Measurements from ENCODE around the gene NRP2. TPM values are rescaled to one million over a fixed set of nuclear protein-coding genes. Genes with fewer than 3 reads are reported as not detected.
A peak's percentile ranks its signal among the peaks of the same experiment; 100 is the strongest.

Gene NRP2
- total RNA-seq, 6 donors from 2014 or later: 61.4 to 99.4 (median 71.8) TPM

GRCh38 chr2:205705511-205706349 is 23.4 kb downstream of the NRP2 start:
- DNase-seq: no peak
- no peak for ATAC-seq (ENCODE audit: low FRiP score in 2 of 2)
- Histone ChIP-seq H3K27me3 (no peaks in the 10 kb centered on the region), H3K4me1 (peaks cover 29 to 65% (median 51%) of the 10 kb centered on the region in 4 donors), H3K36me3 (peaks cover 0 to 2% (median 0%) of the 10 kb centered on the region in 4 donors), H3K9me3 (no peaks in the 10 kb centered on the region), H3K27ac (peak overlapping the region; percentile 23 to 74 (median 52)), H3K4me3 (no peak overlapping the region)
- TF ChIP-seq POLR2AphosphoS5 (IDR thresholded peaks at IDR 0.05): no peak
- TF ChIP-seq EP300 (IDR thresholded peaks at IDR 0.05): no peak
- no peak for TF ChIP-seq POLR2A (IDR thresholded peaks at IDR 0.05)
- no peak for TF ChIP-seq CTCF (IDR thresholded peaks at IDR 0.05)
- WGBS, 2 donors: 78 to 82% methylated on average over 16 of the region's 16 CpGs

- H3K4me1 ChIP-seq: peaks cover 29 to 66% (median 46%) of the 10 kb centered on the region in 4 donors
- DNase-seq: peak in 1 of 2 donors; percentile 68
- WGBS, 2 donors: 41 to 48% methylated on average over 7 to 10 of the region's 10 CpGs
Measured at GRCh38 chr2:205706769-205707381, 24.6 kb downstream of the NRP2 start.

GRCh38 chr2:205708231-205708631 is 25.9 kb downstream of the NRP2 start:
- DNase-seq (peak in 1 of 2 donors; percentile 34), ATAC-seq (ENCODE audit: low FRiP score in 2 of 2) (no peak)
- Histone ChIP-seq H3K36me3 (no peaks in the 10 kb centered on the region), H3K27me3 (no peaks in the 10 kb centered on the region), H3K9me3 (no peaks in the 10 kb centered on the region), H3K4me3 (no peak overlapping the region), H3K4me1 (peaks cover 23 to 63% (median 39%) of the 10 kb centered on the region in 4 donors), H3K27ac (peak overlapping the region; percentile 41 to 74 (median 67))
- TF ChIP-seq EP300 (IDR thresholded peaks at IDR 0.05) (no peak), CTCF (IDR thresholded peaks at IDR 0.05) (no peak), POLR2A (IDR thresholded peaks at IDR 0.05) (no peak), POLR2AphosphoS5 (IDR thresholded peaks at IDR 0.05) (no peak)
- WGBS, 2 donors: 49 to 71% methylated on average over 6 to 11 of the region's 11 CpGs

More at GRCh38 chr2:205706769-205707381, 24.6 kb downstream of the NRP2 start:
- peak overlapping the region; percentile 41 to 74 (median 67) for H3K27ac ChIP-seq
- ATAC-seq (ENCODE audit: low FRiP score in 2 of 2): peak; percentile 83 to 89
- no peaks in the 10 kb centered on the region for H3K9me3 ChIP-seq
- H3K36me3 ChIP-seq: no peaks in the 10 kb centered on the region
- no peak overlapping the region for H3K4me3 ChIP-seq
- H3K27me3 ChIP-seq: no peaks in the 10 kb centered on the region
- TF ChIP-seq POLR2AphosphoS5 (IDR thresholded peaks at IDR 0.05) (peak; percentile 26 to 44), POLR2A (IDR thresholded peaks at IDR 0.05) (no peak)

GRCh38 chr2:205709319-205709718 is 27.0 kb downstream of the NRP2 start:
- Histone ChIP-seq H3K9me3 (no peaks in the 10 kb centered on the region), H3K4me3 (no peak overlapping the region), H3K4me1 (peaks cover 27 to 58% (median 40%) of the 10 kb centered on the region in 4 donors), H3K27me3 (no peaks in the 10 kb centered on the region), H3K27ac (no peak overlapping the region), H3K36me3 (no peaks in the 10 kb centered on the region)
- DNase-seq: no peak
- TF ChIP-seq EP300 (IDR thresholded peaks at IDR 0.05) (no peak), POLR2AphosphoS5 (IDR thresholded peaks at IDR 0.05) (no peak), POLR2A (IDR thresholded peaks at IDR 0.05) (no peak), CTCF (IDR thresholded peaks at IDR 0.05) (no peak)
- no peak for ATAC-seq (ENCODE audit: low FRiP score in 2 of 2)
- WGBS, 2 donors: 67 to 84% methylated on average over 4 of the region's 4 CpGs

- Histone ChIP-seq H3K36me3 (no peaks in the 10 kb centered on the region), H3K27ac (no peak overlapping the region), H3K9me3 (no peaks in the 10 kb centered on the region), H3K27me3 (no peaks in the 10 kb centered on the region), H3K4me3 (no peak overlapping the region), H3K4me1 (peaks cover 21 to 52% (median 41%) of the 10 kb centered on the region in 4 donors)
- TF ChIP-seq EP300 (IDR thresholded peaks at IDR 0.05) (no peak), CTCF (IDR thresholded peaks at IDR 0.05) (no peak), POLR2A (IDR thresholded peaks at IDR 0.05) (no peak), POLR2AphosphoS5 (IDR thresholded peaks at IDR 0.05) (no peak)
- DNase-seq (no peak), ATAC-seq (ENCODE audit: low FRiP score in 2 of 2) (no peak)
- WGBS, 2 donors: 27 to 56% methylated on average over 1 of the region's 1 CpG
Measured at GRCh38 chr2:205712508-205712907, 30.2 kb downstream of the NRP2 start.

Data from upper lobe of left lung (tissue), 6 donors.